Spleen (tissue), 7 donors: Measurements from ENCODE around the gene STUM.

ENCODE experiments used
- POLR2A ChIP-seq, 3 donors: fragments of 450-650 bp; IDR thresholded peaks; one replicate each; pipeline ENCODE4 v1.5.1; 2017; ENCODE audit warnings: antibody characterized with exemption in 3 of 3, mild to moderate bottlenecking in 1 of 3
- POLR2AphosphoS5 ChIP-seq, 3 donors: sonication (generic); formaldehyde crosslinking; IDR thresholded peaks; one replicate each; pipeline ENCODE4 v1.5.1; 2017; ENCODE audit warnings: antibody characterized with exemption in 3 of 3
- TF ChIP-seq, protein P1 (sequence below), 11 experiments: fragments of 200-600 bp in 7 of 11; fragments of 450-650 bp in 4 of 11; sonication (generic) in 4 of 11; IDR thresholded peaks in 8 of 11; conservative IDR thresholded peaks in 3 of 11; 1 replicate in 7 of 11; 2 replicates in 4 of 11; pipeline versions ENCODE4 v1.4.0 to v1.8.0; 2016 to 2021; ENCODE audit warnings: antibody characterized with exemption in 11 of 11, inconsistent platforms in 4 of 11, mild to moderate bottlenecking in 1 of 11
- donor health status: DM: no; HTN: no; CAD: no; lungs with moderate emphysema.
- donor health status: DM: no; HTN: no; CAD: no.
- donor health status: DM: no; HTN: no; CAD: no.

DNA sequence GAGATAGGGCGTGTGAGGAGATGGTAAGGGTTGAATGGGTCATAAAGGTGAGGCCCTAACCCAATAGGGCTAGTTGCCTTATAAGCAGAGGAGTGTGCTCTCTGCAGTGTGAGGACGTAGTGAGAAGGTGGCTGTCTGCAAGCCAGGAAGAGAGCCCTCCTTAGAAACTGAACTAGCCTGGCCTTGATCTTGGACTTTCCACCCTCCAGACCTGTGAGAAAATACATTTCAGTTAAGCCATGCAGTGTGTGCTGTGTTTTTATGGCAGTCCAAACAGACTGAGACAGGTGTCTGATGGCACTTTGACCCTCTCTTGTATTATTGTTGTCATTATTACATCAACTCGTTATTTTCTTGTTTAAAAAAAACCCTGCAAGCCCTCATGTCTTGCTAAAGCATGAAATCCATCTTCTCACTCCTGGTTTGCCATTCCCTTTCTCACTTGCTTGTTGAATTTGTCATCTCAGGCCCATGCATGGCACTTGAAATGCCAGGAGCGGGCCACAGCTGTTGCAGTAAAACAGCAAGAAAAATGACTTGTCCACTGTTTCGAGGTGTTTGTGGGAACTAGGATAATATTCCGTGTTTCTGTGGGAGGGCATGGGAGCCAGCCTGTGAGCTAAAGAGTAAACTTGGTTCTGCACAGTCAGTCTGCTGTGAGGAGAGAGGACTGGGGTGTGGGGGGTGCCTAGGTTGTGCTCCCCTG is 78.6 kb downstream of the STUM start:
- TF ChIP-seq, protein P1, sequence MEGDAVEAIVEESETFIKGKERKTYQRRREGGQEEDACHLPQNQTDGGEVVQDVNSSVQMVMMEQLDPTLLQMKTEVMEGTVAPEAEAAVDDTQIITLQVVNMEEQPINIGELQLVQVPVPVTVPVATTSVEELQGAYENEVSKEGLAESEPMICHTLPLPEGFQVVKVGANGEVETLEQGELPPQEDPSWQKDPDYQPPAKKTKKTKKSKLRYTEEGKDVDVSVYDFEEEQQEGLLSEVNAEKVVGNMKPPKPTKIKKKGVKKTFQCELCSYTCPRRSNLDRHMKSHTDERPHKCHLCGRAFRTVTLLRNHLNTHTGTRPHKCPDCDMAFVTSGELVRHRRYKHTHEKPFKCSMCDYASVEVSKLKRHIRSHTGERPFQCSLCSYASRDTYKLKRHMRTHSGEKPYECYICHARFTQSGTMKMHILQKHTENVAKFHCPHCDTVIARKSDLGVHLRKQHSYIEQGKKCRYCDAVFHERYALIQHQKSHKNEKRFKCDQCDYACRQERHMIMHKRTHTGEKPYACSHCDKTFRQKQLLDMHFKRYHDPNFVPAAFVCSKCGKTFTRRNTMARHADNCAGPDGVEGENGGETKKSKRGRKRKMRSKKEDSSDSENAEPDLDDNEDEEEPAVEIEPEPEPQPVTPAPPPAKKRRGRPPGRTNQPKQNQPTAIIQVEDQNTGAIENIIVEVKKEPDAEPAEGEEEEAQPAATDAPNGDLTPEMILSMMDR (IDR thresholded peaks at IDR 0.05 in 8 of 11, conservative IDR thresholded peaks at IDR 0.05 in 3 of 11), result no peak
- TF ChIP-seq POLR2AphosphoS5 (IDR thresholded peaks at IDR 0.05), result no peak
- TF ChIP-seq POLR2A (IDR thresholded peaks at IDR 0.05), result no peak
